Right lobe of liver (tissue), 6 donors: Measurements from ENCODE around the gene KCNA2. TPM values are rescaled to one million over a fixed set of nuclear protein-coding genes. Genes with fewer than 3 reads are reported as not detected.

ENCODE experiments used
- ATAC-seq, 4 donors: fragments of 200-7000 bp; cut with Tn5 transposase; one replicate each; pipeline ENCODE4 v1.9.1; 2020; ENCODE audit warnings: mild to moderate bottlenecking in 4 of 4, moderate library complexity in 4 of 4
- DNase-seq, 3 donors: peaks; one replicate each; pipeline ENCODE4 v3.0.0-alpha.2; 2020
- H3K27ac ChIP-seq, 3 donors: fragments of 200-600 bp; one replicate each; pipeline ENCODE4 v1.8.0; 2022
- H3K27me3 ChIP-seq, 2 donors: fragments of 200-600 bp; one replicate each; pipeline ENCODE4 v1.8.0; 2022
- H3K36me3 ChIP-seq, 4 donors: fragments of 200-600 bp; sonication (generic) in 1 of 4; one replicate each; pipeline versions ENCODE4 v1.5.1 to v1.8.0; 2017 to 2022; ENCODE audit warnings: control low read depth in 1 of 4
- H3K4me1 ChIP-seq, 4 donors: fragments of 200-600 bp; sonication (generic) in 1 of 4; one replicate each; pipeline versions ENCODE4 v1.5.1 to v1.8.0; 2017 to 2022; ENCODE audit warnings: control low read depth in 1 of 4
- H3K4me3 ChIP-seq, 3 donors: fragments of 200-600 bp; one replicate each; pipeline ENCODE4 v1.8.0; 2022
- H3K9me3 ChIP-seq, 4 donors: fragments of 200-600 bp; sonication (generic) in 1 of 4; one replicate each; pipeline versions ENCODE4 v1.5.1 to v1.8.0; 2017 to 2022; ENCODE audit warnings: control low read depth in 1 of 4
- POLR2A ChIP-seq: fragments of 450-650 bp; IDR thresholded peaks from one replicate; pipeline ENCODE4 v1.6.1; 2017; ENCODE audit warnings: antibody characterized with exemption, mild to moderate bottlenecking
- WGBS: methylation state at CpG from one replicate; pipeline ENCODE4 v1.1.6; 2018; ENCODE audit warnings: low coverage, low lambda C conversion rate; ENCODE audit not compliant: insufficient coverage; ENCODE audit errors: missing lambda C conversion rate; 5-methylcytosine and 5-hydroxymethylcytosine counted together
- intact Hi-C, 2 donors: fragments of 100-400 bp; cut with DNase I; formaldehyde crosslinking; loops; one replicate each; pipeline versions ENCODE4 v1.11.2 to v1.14.1; 2022
- total RNA-seq, 6 experiments: library from RNA; depleted of rRNA in 2 of 6; stranded (reverse); fragments of >200 nt in 2 of 6; fragmentation: NEBNext Ultra II Directional in 3 of 6; extraction: Animal tissue kit (Norgen Biotek cat#: 25700) in 3 of 6; gene quantifications; one replicate each; pipeline versions ENCODE4 v1.1.0 to v1.2.4, GENCODE V29; 2016 to 2023
- TF ChIP-seq, protein P1 (sequence below), 4 donors: fragments of 200-600 bp in 3 of 4; fragments of 450-650 bp in 1 of 4; IDR thresholded peaks; one replicate each; pipeline versions ENCODE4 v1.5.1 to v1.8.0; 2016 to 2022; ENCODE audit warnings: antibody characterized with exemption in 4 of 4, mild to moderate bottlenecking in 2 of 4
- donor health status: DM: no; HTN: yes; CAD: no.
- donor health status: DM: no; HTN: no; CAD: no.
- donor health status: DM: no; HTN: no; CAD: no.
- donor health status: DM: no; HTN: yes; CAD: no.
- donor health status: DM: no; HTN: yes; CAD: no.

Gene KCNA2
- total RNA-seq, 6 experiments from 2014 or later = 0.04 to 0.10 (median 0.07) TPM; not detected in 3

DNA sequence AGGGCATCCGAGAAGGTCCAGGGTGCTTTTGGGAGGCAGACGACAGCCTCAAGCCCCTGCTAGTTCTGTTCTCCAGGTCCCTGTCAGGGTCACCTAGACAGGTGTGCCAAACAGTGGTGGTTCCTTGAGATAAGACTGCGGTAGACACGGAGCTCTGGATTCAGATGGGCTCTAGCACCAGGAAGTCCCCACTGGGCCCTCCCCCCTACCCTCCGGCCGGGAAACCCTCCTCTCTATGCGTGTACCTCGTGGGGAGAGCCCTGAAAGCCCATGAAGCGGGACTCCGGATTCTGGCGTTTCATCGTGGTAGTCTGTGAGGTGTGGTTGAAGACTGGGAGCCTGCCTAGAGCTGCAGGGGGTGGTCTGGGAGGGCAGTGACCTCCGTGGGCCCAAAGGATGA lies 2.1 kb upstream of the KCNA2 start:
- H3K27me3 ChIP-seq = peaks cover 4 to 19% of the 10 kb centered on the region in 2 donors
- no peak for ATAC-seq
- H3K36me3 ChIP-seq = no peaks in the 10 kb centered on the region
- H3K9me3 ChIP-seq = no peaks in the 10 kb centered on the region
- no peak overlapping the region for H3K4me3 ChIP-seq
- H3K27ac ChIP-seq = no peak overlapping the region
- peaks cover 0 to 9% (median 4%) of the 10 kb centered on the region in 4 donors for H3K4me1 ChIP-seq
- TF ChIP-seq, protein P1, sequence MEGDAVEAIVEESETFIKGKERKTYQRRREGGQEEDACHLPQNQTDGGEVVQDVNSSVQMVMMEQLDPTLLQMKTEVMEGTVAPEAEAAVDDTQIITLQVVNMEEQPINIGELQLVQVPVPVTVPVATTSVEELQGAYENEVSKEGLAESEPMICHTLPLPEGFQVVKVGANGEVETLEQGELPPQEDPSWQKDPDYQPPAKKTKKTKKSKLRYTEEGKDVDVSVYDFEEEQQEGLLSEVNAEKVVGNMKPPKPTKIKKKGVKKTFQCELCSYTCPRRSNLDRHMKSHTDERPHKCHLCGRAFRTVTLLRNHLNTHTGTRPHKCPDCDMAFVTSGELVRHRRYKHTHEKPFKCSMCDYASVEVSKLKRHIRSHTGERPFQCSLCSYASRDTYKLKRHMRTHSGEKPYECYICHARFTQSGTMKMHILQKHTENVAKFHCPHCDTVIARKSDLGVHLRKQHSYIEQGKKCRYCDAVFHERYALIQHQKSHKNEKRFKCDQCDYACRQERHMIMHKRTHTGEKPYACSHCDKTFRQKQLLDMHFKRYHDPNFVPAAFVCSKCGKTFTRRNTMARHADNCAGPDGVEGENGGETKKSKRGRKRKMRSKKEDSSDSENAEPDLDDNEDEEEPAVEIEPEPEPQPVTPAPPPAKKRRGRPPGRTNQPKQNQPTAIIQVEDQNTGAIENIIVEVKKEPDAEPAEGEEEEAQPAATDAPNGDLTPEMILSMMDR (IDR thresholded peaks at IDR 0.05) = no peak
- TF ChIP-seq POLR2A = no peak
- DNase-seq = no peak
- intact Hi-C loops = no loop called here
- WGBS = 4% methylated on average over 5 of the region's 13 CpGs

DNA sequence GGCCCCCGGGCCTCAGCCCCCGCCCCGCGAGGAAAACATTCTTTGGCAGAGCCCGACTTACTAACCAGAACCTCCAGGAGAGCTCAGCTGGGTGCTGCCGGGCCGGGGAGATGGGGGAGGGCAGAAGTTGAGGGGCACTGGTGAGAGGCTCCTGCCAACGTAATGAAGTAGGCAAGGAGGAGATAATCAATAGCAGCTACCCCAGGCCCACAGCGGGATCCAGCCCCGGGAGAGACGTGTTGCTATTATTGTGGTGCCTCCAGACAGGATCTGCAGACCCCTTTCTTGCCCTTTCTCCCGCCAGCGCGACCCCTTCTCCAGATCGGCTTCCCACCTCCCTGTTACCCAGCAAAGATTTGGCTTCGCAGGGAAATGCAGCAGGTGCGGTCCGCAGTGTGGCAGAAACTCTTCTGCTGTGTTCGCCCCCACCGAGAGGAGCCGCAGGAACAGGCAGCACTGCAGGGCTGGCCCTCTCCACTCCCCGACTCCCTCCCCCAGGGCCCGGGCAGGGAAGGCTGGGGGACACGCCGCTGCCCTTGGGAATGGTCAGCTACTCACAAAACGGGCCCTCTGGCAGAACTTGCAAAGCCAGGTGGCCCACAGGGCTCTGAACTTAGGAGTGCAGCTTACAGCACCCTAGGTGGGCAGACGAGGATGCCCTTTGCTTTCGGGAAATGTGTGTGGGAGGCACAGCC lies 1.5 kb upstream of the KCNA2 start:
- H3K9me3 ChIP-seq = no peaks in the 10 kb centered on the region
- ATAC-seq (peak in 1 of 4 donors; percentile 23), DNase-seq (no peak)
- peaks cover 4 to 19% of the 10 kb centered on the region in 2 donors for H3K27me3 ChIP-seq
- intact Hi-C loops = no loop called here
- H3K4me3 ChIP-seq = peak overlapping the region in 1 of 3 donors; percentile 42
- H3K4me1 ChIP-seq = peaks cover 0 to 9% (median 4%) of the 10 kb centered on the region in 4 donors
- no peaks in the 10 kb centered on the region for H3K36me3 ChIP-seq
- TF ChIP-seq POLR2A = no peak
- TF ChIP-seq, protein P1 (IDR thresholded peaks at IDR 0.05) = no peak
- no peak overlapping the region for H3K27ac ChIP-seq
- 3% methylated on average over 7 of the region's 28 CpGs for WGBS

DNA sequence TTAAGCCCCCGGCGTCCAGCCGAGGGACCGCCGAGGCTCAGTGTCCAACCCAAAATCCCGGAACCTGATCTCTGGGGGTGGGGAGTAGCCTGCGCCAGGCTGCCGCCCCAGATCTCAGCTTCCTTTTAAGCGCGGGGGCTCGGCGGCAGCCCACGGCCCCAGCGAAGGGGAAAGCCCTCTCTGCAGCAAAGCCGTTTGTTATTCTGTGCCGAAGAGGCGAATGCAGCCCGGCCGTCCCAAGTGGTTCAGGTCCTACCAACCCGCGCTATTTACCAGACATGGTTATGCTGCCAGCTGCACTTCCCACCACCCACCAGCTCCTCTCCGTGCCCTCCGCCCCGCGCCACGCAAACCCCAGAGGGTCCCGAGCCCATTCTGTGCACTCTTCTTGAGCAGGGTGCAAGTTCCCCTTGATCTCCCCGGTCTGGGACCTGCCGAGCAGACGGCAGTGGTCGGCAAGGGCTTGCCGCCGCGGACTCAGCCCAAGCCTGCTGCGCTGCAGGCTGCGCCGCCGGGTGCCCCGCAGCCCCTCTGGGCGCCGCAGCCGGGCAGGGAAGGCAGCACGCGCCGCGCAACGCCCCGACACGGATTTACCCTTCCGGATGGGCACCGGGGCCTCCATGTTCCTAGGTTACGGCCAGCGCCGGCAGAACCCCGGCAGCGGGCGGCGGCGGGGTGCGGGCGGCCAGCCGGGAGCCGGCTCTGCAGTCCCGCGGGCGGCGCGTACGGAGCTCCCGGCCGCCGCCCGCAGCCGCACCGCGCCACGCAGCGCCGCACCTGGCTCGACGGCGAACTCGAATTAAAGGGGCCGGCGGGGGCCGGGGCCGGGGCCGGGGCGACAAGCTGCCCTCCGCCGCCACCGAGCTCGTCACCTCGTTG lies 738 bp upstream of the KCNA2 start:
- H3K36me3 ChIP-seq = no peaks in the 10 kb centered on the region
- intact Hi-C loops = no loop called here
- DNase-seq (no peak), ATAC-seq (peak in 3 of 4 donors; percentile 17 to 43 (median 40))
- TF ChIP-seq, protein P1 (IDR thresholded peaks at IDR 0.05) = no peak
- no peak for TF ChIP-seq POLR2A
- peaks cover 4 to 19% of the 10 kb centered on the region in 2 donors for H3K27me3 ChIP-seq
- no peaks in the 10 kb centered on the region for H3K9me3 ChIP-seq
- H3K4me3 ChIP-seq = peak overlapping the region; percentile 21 to 42 (median 37)
- WGBS = 0% methylated on average over 16 of the region's 94 CpGs
- H3K27ac ChIP-seq = no peak overlapping the region
- H3K4me1 ChIP-seq = peaks cover 0 to 9% (median 4%) of the 10 kb centered on the region in 4 donors

DNA sequence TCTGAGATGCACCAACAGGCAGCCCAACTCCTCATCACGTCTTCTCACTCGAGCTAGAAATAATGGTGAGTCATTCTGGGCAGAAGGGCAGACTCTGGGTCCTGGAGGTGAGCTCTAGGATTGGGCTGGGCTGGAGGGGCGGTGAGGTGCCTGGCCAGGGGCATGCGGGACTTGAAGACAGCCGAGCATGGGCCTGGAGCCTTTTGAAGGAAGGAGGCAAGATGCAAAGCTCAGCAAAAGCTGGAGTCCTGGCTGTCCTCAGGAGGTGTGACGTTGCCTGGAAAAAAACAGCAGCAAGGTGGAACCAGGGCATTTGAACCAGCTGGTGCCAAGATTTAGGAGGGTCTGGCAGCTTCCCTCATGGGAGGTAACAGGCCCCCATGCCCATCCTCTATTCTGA lies 712 bp downstream of the KCNA2 start:
- no peak for DNase-seq
- no CpG with 5 or more reads among the region's 6 CpGs for WGBS
- H3K4me1 ChIP-seq = peaks cover 0 to 9% (median 4%) of the 10 kb centered on the region in 4 donors
- no peak overlapping the region for H3K4me3 ChIP-seq
- H3K9me3 ChIP-seq = no peaks in the 10 kb centered on the region
- H3K27me3 ChIP-seq = peaks cover 4 to 19% of the 10 kb centered on the region in 2 donors
- intact Hi-C loops = no loop called here
- H3K27ac ChIP-seq = no peak overlapping the region
- no peak for ATAC-seq
- H3K36me3 ChIP-seq = no peaks in the 10 kb centered on the region
- no peak for TF ChIP-seq POLR2A
- TF ChIP-seq, protein P1 (IDR thresholded peaks at IDR 0.05) = no peak
